Large intestine (tissue), 3 donors: Measurements from ENCODE around the gene IFITM10. TPM values are rescaled to one million over a fixed set of nuclear protein-coding genes. Genes with fewer than 3 reads are reported as not detected.

ENCODE experiments used
- DNase-seq, 2 donors: peaks; one replicate each; pipeline versions ENCODE4 v3.0.0 to v3.0.0-alpha.2; 2013
- H3K27ac ChIP-seq: one replicate; pipeline ENCODE4 v1.5.1; 2013; ENCODE audit warnings: low read length
- H3K27me3 ChIP-seq: 2 replicates; pipeline ENCODE4 v1.6.1; 2013; ENCODE audit warnings: low read length; ENCODE audit not compliant: control insufficient read depth, insufficient read depth
- H3K36me3 ChIP-seq: 2 replicates; pipeline ENCODE4 v1.6.1; 2013; ENCODE audit warnings: low read length; ENCODE audit not compliant: control insufficient read depth, insufficient read depth
- H3K4me1 ChIP-seq: one replicate; pipeline ENCODE4 v1.6.1; 2013; ENCODE audit warnings: low read length; ENCODE audit not compliant: control insufficient read depth, insufficient read depth
- H3K4me3 ChIP-seq: one replicate; pipeline ENCODE4 v1.5.1; 2013; ENCODE audit warnings: low read length
- H3K9me3 ChIP-seq: one replicate; pipeline ENCODE4 v1.6.1; 2013; ENCODE audit warnings: mild to moderate bottlenecking, low read depth, low read length, moderate library complexity; ENCODE audit not compliant: control insufficient read depth
- WGBS: methylation state at CpG from one replicate; pipeline ENCODE4 v1.1.5; 2013; ENCODE audit warnings: low lambda C conversion rate; ENCODE audit not compliant: insufficient coverage; 5-methylcytosine and 5-hydroxymethylcytosine counted together
- polyA plus RNA-seq: library from polyadenylated mRNA; unstranded; fragments of 120-200 nt; gene quantifications from one replicate; pipeline ENCODE4 v1.2.1, GENCODE V29; 2013

IFITM10 gene
- polyA plus RNA-seq, 1 donor, result 0.67 TPM

- DNase-seq, result peak; percentile 73 to 84
These were observed 12.3 kb upstream of the IFITM10 start for GRCh38 chr11:1762537-1763302.

GRCh38 chr11:1761857-1762536, 11.6 kb upstream of the IFITM10 start:
- Histone ChIP-seq H3K27me3 (no peaks in the 10 kb centered on the region), H3K36me3 (peaks cover 50% of the 10 kb centered on the region), H3K27ac (peak overlapping the region; percentile 88), H3K4me1 (peaks cover 27% of the 10 kb centered on the region), H3K4me3 (peak overlapping the region; percentile 77), H3K9me3 (peaks cover 2% of the 10 kb centered on the region)
- no peak for DNase-seq
- no CpG with 5 or more reads among the region's 12 CpGs for WGBS

More at GRCh38 chr11:1762537-1763302, 12.3 kb upstream of the IFITM10 start:
- H3K36me3 ChIP-seq, result peaks cover 43% of the 10 kb centered on the region
- H3K9me3 ChIP-seq, result peaks cover 2% of the 10 kb centered on the region
- H3K27me3 ChIP-seq, result no peaks in the 10 kb centered on the region
- H3K27ac ChIP-seq, result peak overlapping the region; percentile 88
- H3K4me3 ChIP-seq, result peak overlapping the region; percentile 77
- H3K4me1 ChIP-seq, result peaks cover 27% of the 10 kb centered on the region
- no CpG with 5 or more reads among the region's 16 CpGs for WGBS

DNA sequence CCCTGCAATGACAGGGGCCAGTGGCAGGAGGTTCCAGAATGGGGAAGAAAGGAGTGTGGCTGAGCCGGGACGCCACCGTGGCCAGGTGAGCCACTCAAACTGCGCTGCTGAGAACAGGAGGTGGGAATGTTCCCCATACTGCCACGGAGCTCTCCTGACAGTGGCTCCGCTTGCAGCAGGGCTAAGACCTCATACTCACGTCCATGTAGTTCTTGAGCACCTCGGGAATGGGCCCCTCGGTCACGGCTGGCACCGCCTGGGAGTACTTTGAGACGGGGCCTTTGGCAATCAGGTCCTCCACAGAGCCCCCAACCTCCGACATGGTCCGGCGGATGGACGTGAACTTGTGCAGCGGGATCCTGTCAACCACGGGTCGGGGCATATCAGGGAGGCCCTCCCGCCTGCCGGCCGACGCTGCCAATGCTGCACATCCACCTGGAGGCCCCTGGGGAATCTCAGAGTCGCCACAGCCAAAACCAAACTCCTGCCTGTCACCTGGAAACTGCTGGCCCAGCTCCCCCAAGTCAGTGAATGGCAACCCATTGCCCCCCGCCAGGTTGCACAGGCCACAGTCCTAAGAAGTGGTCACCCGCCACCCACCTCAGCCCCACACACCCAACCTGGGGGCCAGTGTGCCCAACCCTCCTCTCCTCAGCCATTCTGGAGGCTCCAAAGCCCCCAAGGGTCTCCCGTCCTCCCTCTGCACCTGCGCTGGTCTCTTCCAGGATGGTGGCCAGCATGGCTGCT, 10.9 kb upstream of the IFITM10 start:
- no peak overlapping the region for H3K4me3 ChIP-seq
- no peak for DNase-seq
- no peaks in the 10 kb centered on the region for H3K27me3 ChIP-seq
- H3K36me3 ChIP-seq, result peaks cover 56% of the 10 kb centered on the region
- H3K27ac ChIP-seq, result no peak overlapping the region
- WGBS, result no CpG with 5 or more reads among the region's 28 CpGs
- peaks cover 27% of the 10 kb centered on the region for H3K4me1 ChIP-seq
- H3K9me3 ChIP-seq, result peaks cover 2% of the 10 kb centered on the region

DNA sequence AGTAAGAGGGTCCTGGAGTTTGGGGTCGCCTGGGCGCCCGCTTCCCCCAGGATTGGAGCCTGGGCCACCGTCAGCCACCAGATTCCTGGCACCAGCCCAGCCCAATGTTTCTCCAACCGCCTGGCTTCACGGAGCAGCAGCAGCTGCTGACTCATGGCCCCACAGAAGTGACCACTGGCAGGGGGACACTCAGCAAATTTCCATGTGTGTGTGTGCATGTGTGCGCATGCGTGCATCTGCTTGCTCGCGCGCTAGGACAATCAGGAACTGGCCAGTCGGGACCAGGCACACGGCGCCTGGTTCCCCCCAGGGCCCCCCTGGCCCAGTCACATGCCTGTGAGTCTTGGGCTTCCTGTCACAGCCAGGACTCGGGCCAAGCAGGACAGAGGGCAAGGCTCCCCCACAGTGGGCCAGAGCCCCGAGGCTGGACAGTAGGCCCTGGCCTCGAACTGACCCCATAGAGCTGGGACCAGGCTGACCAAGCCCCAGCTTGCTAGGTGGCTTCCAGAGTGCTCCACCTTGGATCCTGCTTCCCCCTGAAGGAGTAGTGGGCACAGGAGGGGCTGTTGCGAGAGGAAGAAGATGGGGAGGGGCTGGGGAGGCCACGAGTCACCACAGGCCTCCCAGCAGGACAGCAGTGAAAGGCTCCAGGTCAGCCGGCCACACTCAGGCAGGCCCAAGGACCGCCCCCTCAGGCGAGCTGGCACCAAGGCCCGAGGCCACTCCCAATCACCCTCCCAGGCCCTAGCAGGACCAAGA, 10.1 kb upstream of the IFITM10 start:
- H3K27ac ChIP-seq, result no peak overlapping the region
- no peaks in the 10 kb centered on the region for H3K27me3 ChIP-seq
- peaks cover 2% of the 10 kb centered on the region for H3K9me3 ChIP-seq
- no peak for DNase-seq
- no peak overlapping the region for H3K4me3 ChIP-seq
- peaks cover 63% of the 10 kb centered on the region for H3K36me3 ChIP-seq
- no CpG with 5 or more reads among the region's 23 CpGs for WGBS
- H3K4me1 ChIP-seq, result peaks cover 27% of the 10 kb centered on the region

DNA sequence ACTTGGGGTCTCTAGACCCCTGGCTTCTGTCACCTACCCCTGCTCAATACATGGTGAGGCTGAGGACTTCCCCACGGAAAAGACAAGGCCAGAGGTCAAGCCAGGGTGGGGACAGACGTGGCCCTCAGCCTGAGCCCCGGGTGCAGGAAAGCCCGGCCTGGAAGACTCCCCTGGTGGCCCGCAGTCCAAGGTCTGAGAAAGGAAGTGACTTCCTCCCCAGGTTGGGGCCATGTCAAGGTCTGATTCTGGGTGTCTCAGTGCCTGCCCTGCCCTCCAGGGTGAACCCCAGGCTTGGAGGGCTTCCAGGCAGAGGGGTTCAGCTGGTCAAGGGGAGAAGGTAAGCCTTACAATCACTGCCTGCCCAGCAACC, 9.4 kb upstream of the IFITM10 start:
- Histone ChIP-seq H3K27ac (no peak overlapping the region), H3K36me3 (peaks cover 70% of the 10 kb centered on the region), H3K4me3 (no peak overlapping the region), H3K9me3 (peaks cover 2% of the 10 kb centered on the region), H3K27me3 (no peaks in the 10 kb centered on the region), H3K4me1 (peaks cover 27% of the 10 kb centered on the region)
- no peak for DNase-seq
- no CpG with 5 or more reads among the region's 5 CpGs for WGBS

DNA sequence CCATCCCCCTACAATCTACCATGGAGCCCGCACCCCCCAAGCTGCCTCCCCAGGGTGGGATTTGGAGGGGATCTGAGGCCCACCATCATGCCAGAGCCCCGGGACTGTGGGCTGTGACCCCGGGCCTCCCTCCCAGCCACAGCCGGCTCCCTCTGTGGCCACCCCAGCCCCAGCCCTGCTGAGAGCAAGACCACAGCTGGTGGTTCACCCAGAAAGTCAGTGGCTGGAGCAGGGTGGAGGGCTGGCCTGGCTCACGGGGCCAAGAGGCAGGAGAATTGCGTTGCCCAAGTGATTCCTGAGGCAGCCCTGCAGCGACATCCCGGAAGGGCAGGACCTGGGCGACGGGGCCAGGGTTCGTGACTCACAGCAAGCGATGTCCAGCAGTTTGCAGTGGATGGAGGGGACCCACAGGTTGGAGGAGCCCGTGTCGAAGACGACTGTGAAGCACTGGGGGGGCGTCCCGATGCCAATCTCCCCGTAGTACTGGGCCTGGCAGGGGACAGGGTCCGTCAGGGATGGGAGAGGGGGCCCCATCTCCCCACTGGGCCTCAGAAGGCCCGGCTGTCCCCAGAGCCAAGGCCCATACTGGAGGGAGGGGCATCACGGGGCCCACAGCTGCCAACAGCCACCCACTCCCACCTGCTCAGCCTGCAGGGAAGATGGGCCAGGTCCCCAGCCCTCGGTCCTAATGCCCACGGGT, 8.9 kb upstream of the IFITM10 start:
- Histone ChIP-seq H3K27me3 (no peaks in the 10 kb centered on the region), H3K4me3 (no peak overlapping the region), H3K9me3 (peaks cover 2% of the 10 kb centered on the region), H3K36me3 (peaks cover 72% of the 10 kb centered on the region), H3K27ac (no peak overlapping the region), H3K4me1 (peaks cover 24% of the 10 kb centered on the region)
- DNase-seq, result no peak
- WGBS, result no CpG with 5 or more reads among the region's 23 CpGs

DNA sequence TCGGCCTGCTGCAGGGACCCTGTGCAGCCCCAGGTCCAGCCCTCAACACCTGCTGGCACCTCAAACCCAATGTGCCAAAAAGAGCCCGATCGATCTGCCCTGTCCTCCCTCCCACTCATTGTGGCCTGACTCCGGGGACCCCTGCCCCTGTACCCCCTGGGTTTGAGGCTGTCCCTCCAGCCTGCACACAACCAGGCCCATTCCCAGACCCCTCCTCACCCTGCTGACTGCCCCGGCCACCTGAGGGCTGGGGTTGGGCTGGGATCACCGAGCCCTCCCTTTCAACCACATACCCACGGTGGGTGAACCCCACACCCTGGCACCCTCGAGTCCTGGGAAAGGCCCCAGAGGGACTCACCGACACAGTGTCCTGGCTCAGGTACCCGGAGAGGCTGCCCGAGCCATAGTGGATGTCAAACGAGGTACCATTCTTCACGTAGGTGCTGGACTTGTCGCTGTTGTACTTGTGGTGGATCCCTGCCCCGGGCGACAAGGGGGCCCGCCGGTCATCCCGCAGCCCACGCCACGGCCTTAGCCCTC, 8.3 kb upstream of the IFITM10 start:
- Histone ChIP-seq H3K4me3 (no peak overlapping the region), H3K27me3 (no peaks in the 10 kb centered on the region), H3K9me3 (peaks cover 2% of the 10 kb centered on the region), H3K27ac (no peak overlapping the region), H3K4me1 (peaks cover 22% of the 10 kb centered on the region), H3K36me3 (peaks cover 76% of the 10 kb centered on the region)
- DNase-seq, result no peak
- no CpG with 5 or more reads among the region's 21 CpGs for WGBS

- Histone ChIP-seq H3K36me3 (peaks cover 82% of the 10 kb centered on the region), H3K4me1 (peaks cover 22% of the 10 kb centered on the region), H3K27me3 (no peaks in the 10 kb centered on the region), H3K4me3 (no peak overlapping the region), H3K9me3 (peaks cover 2% of the 10 kb centered on the region), H3K27ac (no peak overlapping the region)
- no CpG with 5 or more reads among the region's 17 CpGs for WGBS
- no peak for DNase-seq
These were observed 7.6 kb upstream of the IFITM10 start for GRCh38 chr11:1757861-1758610.
